HG03442 (cell line): ENCODE data around the gene DGKG.
A peak's percentile ranks its signal among the peaks of the same experiment; 100 is the strongest.

Experiments used
- ATAC-seq: cut with Tn5 transposase; IDR thresholded peaks from one replicate; pipeline ENCODE4 v1.9.1; 2021; ENCODE audit warnings: mild to moderate bottlenecking, moderate library complexity; ENCODE audit not compliant: unreplicated experiment

Gene DGKG

GRCh38 chr3:186181901-186182300, 180.1 kb downstream of the DGKG start:
- ATAC-seq, result no peak

- no peak for ATAC-seq
Measured at GRCh38 chr3:186180891-186181481, 181.0 kb downstream of the DGKG start.

- no peak for ATAC-seq
Measured at GRCh38 chr3:186180151-186180550, 181.9 kb downstream of the DGKG start.

GRCh38 chr3:186178412-186178811, 183.6 kb downstream of the DGKG start:
- no peak for ATAC-seq

- no peak for ATAC-seq
Measured at GRCh38 chr3:186176373-186176990, 185.6 kb downstream of the DGKG start.

GRCh38 chr3:186173224-186173815, 188.7 kb downstream of the DGKG start:
- ATAC-seq, result no peak

GRCh38 chr3:186172353-186172752, 189.7 kb downstream of the DGKG start:
- no peak for ATAC-seq

GRCh38 chr3:186171521-186171920, 190.5 kb downstream of the DGKG start:
- no peak for ATAC-seq

GRCh38 chr3:186170516-186170915, 191.5 kb downstream of the DGKG start:
- ATAC-seq, result no peak

- no peak for ATAC-seq
Measured at GRCh38 chr3:186169379-186169778, 192.7 kb downstream of the DGKG start.

GRCh38 chr3:186168976-186169375, 193.1 kb downstream of the DGKG start:
- no peak for ATAC-seq

GRCh38 chr3:186167646-186168395, 194.2 kb downstream of the DGKG start:
- no peak for ATAC-seq

GRCh38 chr3:186166491-186167288, 195.3 kb downstream of the DGKG start:
- ATAC-seq, result no peak

GRCh38 chr3:186166036-186166435, 196.0 kb downstream of the DGKG start:
- no peak for ATAC-seq

GRCh38 chr3:186165331-186165730, 196.7 kb downstream of the DGKG start:
- ATAC-seq, result no peak

- no peak for ATAC-seq
Measured at GRCh38 chr3:186164696-186165095, 197.3 kb downstream of the DGKG start.

- no peak for ATAC-seq
Measured at GRCh38 chr3:186162221-186162620, 199.8 kb downstream of the DGKG start.

GRCh38 chr3:186160691-186161243, 201.3 kb downstream of the DGKG start:
- no peak for ATAC-seq

- no peak for ATAC-seq
Measured at GRCh38 chr3:186154641-186155040, 207.4 kb downstream of the DGKG start.

GRCh38 chr3:186152889-186153292, 209.1 kb downstream of the DGKG start:
- peak; percentile 85 for ATAC-seq

GRCh38 chr3:186152361-186152798, 209.7 kb downstream of the DGKG start:
- peak; percentile 12 for ATAC-seq
